ENCODE results near the gene DENND10. TPM values are rescaled to one million over a fixed set of nuclear protein-coding genes. Genes with fewer than 3 reads are reported as not detected.
"Not testable (repeated sequence)": the region's sequence is repeated elsewhere in the genome, so short reads cannot be mapped to it uniquely, and the experiment has no call there.

DENND10 gene
- total and polyA plus RNA-seq, 9 donors, result 29.9 to 53.8 (median 40.6) TPM

DNA sequence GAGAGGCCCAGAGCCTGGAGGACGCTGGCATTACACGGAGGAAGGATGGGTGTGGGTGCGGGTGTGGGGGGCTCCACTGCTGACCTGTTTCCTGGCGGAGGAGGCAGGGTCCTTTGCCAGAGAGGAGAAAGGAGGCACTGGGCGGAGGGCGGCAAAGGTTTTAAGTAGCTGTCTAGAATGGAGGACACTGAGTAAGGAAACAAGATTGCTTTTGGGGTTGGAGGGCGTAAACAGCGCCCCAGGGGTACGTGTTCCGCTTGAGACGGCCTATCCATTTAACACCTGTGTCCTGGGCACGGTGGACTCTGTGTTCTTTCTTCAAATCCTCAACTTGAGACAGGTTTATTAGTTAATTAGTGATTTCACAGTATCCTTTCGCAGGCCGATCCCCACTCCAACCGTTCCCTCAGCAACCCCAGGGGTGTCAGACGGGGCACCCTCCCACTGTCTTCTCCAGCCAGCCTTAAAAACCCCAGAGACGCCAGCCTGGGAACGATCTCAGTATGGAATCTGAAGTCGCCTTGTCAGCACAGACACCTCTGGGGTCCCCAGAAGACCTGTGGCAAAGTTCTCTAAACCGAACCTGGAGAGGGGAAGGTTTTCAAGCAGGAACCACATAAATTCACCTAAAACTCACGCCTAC is 36.8 kb downstream of the DENND10 start:
- WGBS, 3 donors, result 56 to 72% (median 58%) methylated on average over 21 of the region's 21 CpGs
- no peaks in the 10 kb centered on the region for H3K36me3 ChIP-seq
- no peaks in the 10 kb centered on the region for H3K9me3 ChIP-seq
- peaks cover 7% of the 10 kb centered on the region for H3K4me1 ChIP-seq (ENCODE audit: insufficient read depth)
- H3K27ac ChIP-seq, result peak overlapping the region in 1 of 2 donors; percentile 52
- no peak for TF ChIP-seq EP300 (IDR thresholded peaks at IDR 0.05)
- TF ChIP-seq, protein P1, sequence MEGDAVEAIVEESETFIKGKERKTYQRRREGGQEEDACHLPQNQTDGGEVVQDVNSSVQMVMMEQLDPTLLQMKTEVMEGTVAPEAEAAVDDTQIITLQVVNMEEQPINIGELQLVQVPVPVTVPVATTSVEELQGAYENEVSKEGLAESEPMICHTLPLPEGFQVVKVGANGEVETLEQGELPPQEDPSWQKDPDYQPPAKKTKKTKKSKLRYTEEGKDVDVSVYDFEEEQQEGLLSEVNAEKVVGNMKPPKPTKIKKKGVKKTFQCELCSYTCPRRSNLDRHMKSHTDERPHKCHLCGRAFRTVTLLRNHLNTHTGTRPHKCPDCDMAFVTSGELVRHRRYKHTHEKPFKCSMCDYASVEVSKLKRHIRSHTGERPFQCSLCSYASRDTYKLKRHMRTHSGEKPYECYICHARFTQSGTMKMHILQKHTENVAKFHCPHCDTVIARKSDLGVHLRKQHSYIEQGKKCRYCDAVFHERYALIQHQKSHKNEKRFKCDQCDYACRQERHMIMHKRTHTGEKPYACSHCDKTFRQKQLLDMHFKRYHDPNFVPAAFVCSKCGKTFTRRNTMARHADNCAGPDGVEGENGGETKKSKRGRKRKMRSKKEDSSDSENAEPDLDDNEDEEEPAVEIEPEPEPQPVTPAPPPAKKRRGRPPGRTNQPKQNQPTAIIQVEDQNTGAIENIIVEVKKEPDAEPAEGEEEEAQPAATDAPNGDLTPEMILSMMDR (IDR thresholded peaks at IDR 0.05), result no peak
- TF ChIP-seq POLR2A (IDR thresholded peaks at IDR 0.05), result no peak
- H3K4me3 ChIP-seq, result no peak overlapping the region
- DNase-seq, result peak in 1 of 5 donors; percentile 44
- no peaks in the 10 kb centered on the region for H3K27me3 ChIP-seq
- intact Hi-C loops (cut with DNase I), result no loop called here

DNA sequence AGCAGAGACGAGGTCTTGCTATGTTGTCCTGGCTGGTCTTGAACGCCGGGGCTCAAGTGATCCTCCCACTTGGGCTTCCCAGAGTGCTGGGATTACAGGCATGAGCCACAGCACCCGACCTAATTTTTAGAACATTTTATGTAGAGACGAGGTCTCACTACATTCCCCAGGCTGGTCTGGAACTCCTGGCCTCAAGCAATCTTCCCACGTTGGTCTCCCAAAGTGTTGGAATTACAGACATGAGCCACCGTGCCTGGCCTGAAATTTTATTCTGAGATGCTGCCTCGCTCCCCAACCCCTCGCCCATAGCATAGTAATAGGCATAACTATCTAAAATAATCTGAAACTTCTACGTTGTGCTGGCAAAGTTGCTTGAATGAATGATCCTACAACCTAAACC is 39.7 kb downstream of the DENND10 start:
- DNase-seq, result no peak
- 76 to 83% (median 81%) methylated on average over 10 of the region's 10 CpGs for WGBS, 3 donors

DNA sequence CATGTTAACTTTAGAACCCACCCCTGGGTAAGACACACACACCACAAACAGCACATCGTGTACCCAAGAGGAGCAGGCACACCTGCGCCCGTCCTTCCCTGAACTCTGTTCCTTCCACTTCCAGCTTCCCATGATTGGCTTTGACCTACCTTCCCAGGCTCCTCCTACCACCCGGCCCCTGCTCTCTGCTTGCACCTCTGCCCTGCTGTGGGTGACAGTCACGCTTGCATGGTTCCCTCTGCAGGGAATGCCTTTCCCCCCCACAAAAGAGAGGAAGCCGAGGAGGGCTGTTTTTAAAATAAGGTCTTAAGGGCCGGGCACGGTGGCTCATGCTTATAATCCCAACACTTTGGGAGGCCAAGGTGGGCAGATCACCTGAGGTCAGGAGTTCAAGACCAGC is 45.2 kb downstream of the DENND10 start:
- Histone ChIP-seq H3K36me3 (no peaks in the 10 kb centered on the region), H3K4me3 (no peak overlapping the region), H3K9me3 (no peaks in the 10 kb centered on the region), H3K27me3 (no peaks in the 10 kb centered on the region), H3K4me1 (ENCODE audit: insufficient read depth) (no peaks in the 10 kb centered on the region), H3K27ac (no peak overlapping the region)
- TF ChIP-seq POLR2A (IDR thresholded peaks at IDR 0.05) (no peak), EP300 (IDR thresholded peaks at IDR 0.05) (no peak)
- TF ChIP-seq, protein P1 (IDR thresholded peaks at IDR 0.05), result no peak
- intact Hi-C loops (cut with DNase I), result no loop called here
- peak in 2 of 5 donors; percentile 10 to 24 for DNase-seq
- 93 to 96% (median 95%) methylated on average over 8 of the region's 8 CpGs for WGBS, 3 donors

More for the DNA sequence above, 39.7 kb downstream of the DENND10 start:
- TF ChIP-seq, protein P1 (IDR thresholded peaks at IDR 0.05), result no peak
- TF ChIP-seq POLR2A (IDR thresholded peaks at IDR 0.05) (no peak), EP300 (IDR thresholded peaks at IDR 0.05) (no peak)
- Histone ChIP-seq H3K27ac (no peak overlapping the region), H3K4me1 (ENCODE audit: insufficient read depth) (peaks cover 6% of the 10 kb centered on the region), H3K36me3 (no peaks in the 10 kb centered on the region), H3K4me3 (no peak overlapping the region), H3K9me3 (no peaks in the 10 kb centered on the region), H3K27me3 (no peaks in the 10 kb centered on the region)
- intact Hi-C loops (cut with DNase I), result no loop called here

- H3K4me3 ChIP-seq, result no peak overlapping the region
- H3K27me3 ChIP-seq, result no peaks in the 10 kb centered on the region
- WGBS, 3 donors, result 83 to 89% (median 87%) methylated on average over 13 of the region's 13 CpGs
- no peaks in the 10 kb centered on the region for H3K4me1 ChIP-seq (ENCODE audit: insufficient read depth)
- no peak overlapping the region for H3K27ac ChIP-seq
- DNase-seq, result peak in 1 of 5 donors; percentile 25
- no peaks in the 10 kb centered on the region for H3K36me3 ChIP-seq
- intact Hi-C loops (cut with DNase I), result no loop called here
- H3K9me3 ChIP-seq, result no peaks in the 10 kb centered on the region
- TF ChIP-seq EP300 (IDR thresholded peaks at IDR 0.05) (no peak), POLR2A (IDR thresholded peaks at IDR 0.05) (no peak)
- TF ChIP-seq, protein P1 (IDR thresholded peaks at IDR 0.05), result no peak
Observed at GRCh38 chr10:119149729-119150128, 45.8 kb downstream of the DENND10 start.

DNA sequence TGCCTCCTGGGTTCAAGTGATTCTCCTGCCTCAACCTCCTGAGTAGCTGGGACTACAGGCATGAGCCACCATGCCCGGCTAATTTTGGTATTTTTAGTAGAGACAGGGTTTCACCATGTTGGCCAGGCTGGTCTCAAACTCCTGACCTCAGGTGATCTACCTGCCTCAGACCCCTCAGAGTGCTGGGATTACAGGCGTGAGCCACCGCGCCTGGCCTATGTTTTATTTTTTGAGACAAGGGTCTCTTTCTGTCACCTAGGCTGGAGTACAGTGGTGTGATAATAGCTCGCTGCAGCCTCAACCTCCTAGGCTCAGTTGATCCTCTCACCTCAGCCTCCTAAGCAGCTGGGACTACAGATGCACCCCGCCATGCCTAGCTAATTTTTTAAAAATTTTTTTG is 47.7 kb downstream of the DENND10 start:
- intact Hi-C loops (cut with DNase I); H3K27ac ChIP-seq; H3K36me3 ChIP-seq; H3K4me1 ChIP-seq (ENCODE audit: insufficient read depth); H3K4me3 ChIP-seq; H3K27me3 ChIP-seq; H3K9me3 ChIP-seq: not testable (repeated sequence)
- peak in 1 of 5 donors; percentile 10 for DNase-seq
- WGBS, 3 donors, result 92 to 96% (median 95%) methylated on average over 6 of the region's 6 CpGs

Data from ovary (tissue), 9 donors.